IPS-NIHi7 (cell line): ENCODE measurements around the gene CRACR2A.

Experiments used
- DNase-seq: peaks from one replicate; pipeline ENCODE4 v3.0.0; 2012; ENCODE audit warnings: mixed read lengths; ENCODE audit errors: extremely low spot score

Gene CRACR2A

DNA sequence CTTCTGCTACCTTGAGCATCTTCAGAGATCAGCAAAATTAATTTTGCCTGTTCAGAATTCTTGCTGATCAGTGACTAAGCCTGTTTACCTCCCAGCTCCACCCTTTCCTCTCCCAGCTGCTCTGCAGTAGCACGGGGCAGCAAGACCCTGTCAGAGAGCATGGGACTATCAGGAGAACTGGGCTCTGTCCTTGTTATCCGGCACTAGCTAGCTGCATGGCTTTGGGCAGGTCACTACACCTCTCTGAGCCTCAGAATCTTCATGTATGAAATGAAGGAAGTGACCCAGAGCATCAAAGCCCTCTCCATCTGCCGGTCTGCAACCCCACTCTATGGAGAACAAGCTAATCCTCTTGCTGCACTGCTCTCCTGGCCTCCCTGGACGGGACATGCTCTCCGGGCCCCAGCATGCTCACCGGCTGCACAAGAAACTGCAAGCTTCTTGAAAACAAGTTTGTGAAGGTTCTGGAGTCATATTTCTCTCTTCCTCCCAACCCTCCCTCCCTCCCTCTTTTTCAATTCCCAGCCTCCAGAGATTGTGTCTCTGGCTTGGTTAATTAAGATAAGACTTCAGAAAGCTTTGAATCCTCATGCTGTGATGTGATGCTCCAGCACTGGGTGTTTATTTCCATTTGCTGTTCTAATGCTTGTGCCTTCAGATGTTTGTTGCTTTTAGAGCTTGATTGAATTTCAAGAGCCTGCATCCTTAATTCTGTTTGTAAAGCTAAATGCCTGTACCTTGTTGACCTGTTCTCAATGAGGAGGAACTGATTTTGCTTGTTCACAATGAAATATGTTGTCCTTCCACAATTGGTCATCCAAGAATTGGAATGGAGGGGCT is 101.1 kb downstream of the CRACR2A start:
- no peak for DNase-seq

DNA sequence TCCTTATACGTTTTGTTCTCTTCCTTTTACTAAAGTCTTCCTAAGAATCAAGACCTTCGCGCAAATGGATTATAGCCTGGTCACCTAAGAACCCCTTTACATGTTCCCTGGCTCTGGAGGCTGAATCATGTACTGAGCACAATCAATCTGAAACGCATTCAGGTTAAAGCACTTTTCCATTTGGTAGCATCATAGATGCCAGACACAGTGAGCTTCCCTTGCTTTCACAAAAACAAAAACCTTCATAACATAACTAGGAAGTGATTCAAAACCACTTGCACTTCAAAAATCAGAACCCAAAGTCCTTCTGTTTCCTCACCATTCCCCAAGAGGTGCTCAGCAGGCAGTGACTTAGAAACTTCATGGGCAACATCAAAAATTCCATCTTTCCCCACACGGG is 105.4 kb downstream of the CRACR2A start:
- no peak for DNase-seq

DNA sequence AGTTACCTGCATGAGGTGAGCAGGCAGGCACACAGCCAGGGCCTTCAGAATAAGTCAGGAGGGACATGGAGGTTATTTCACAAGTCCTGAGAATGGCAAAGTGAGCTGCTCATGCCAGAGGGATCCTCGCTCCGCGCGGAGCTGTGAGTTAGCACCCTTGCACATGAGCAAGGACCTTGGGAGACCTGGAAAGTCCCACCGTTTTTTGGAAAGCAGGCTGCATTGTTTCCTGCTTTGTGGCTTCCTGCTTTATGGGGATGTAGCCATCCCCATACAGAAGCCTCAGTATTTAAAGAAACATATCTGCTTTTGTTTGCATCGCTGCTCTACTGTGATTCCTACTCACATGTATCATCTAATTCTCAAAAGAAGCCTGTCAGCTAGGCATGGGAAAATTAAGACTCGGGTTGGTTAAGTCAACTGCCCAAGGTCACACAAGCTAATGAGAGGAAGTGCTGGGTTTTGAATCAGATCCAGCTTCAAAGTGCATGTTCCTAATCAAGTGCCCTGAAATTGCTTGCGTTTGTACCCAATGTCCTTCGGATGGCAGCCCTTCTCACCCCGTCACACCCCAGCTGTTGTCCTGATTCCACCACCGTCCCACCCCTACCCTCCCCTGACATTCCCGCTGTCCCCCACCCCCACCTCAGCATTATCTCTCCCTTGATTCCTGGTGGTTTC is 106.2 kb downstream of the CRACR2A start:
- DNase-seq, result no peak

DNA sequence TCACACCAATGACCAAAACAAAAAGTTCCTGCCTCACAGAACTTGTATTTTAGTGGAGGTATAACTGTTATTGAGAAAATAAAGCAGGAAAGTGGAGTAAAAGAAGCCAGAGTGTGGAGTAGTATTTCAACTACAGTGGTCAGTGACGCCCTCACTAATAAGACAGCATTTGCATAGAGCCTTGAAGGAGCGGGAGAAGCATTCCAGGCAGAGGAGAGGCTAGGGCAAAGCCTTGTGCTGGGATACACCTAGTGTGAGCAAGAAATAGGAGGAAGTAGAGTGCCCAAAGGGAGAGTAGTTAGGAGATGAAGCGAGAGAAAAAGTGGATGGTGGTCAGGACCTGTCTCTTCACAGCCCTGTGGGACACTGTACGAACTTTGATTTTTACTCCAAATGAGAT is 107.8 kb downstream of the CRACR2A start:
- no peak for DNase-seq

DNA sequence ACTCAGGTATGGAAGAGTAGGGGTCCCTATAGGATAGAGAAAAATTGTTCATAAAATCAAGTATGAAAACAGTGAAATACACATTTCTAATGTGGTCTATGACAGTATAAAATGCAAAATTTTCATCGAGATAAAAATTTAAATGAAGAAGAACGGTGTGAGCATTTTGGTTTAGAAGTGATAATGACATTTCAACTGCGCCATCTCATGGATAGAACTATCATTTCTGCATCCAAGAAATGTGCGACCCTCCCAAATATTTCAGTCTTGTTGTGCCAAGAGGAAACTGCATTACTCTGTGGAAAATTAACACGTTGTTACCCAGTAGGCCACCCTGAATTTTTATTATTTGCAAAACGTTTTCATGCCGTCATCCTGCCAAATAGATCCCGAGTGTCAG is 108.8 kb downstream of the CRACR2A start:
- no peak for DNase-seq

DNA sequence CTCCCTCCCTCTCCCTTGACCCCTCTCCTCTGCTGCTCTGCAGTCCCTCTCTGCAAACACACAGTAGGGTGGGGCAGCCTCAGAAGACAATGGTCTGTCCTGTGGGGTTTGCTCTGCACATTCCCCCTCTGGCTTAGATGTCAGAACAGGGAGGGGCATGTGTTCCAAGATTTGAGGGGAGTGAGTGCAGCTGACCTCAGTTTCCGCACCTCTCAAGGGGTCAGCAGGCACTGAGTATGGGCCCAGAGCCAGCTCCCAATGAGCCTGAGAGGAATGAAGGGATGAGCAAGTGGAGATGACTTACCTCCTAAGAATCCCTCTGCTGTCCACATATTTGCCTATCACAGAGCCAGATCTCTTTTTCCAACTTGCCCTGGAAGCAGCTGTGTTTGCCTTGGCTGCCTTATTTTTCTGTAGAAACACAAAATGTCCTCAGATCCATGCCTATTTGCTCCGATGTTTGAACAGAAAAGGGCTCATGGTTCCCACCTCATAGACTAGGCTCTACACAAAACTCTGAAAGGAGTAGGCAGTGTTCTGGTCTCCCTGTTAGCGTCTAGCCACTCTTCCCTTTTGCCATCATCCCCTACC is 111.4 kb downstream of the CRACR2A start:
- no peak for DNase-seq

DNA sequence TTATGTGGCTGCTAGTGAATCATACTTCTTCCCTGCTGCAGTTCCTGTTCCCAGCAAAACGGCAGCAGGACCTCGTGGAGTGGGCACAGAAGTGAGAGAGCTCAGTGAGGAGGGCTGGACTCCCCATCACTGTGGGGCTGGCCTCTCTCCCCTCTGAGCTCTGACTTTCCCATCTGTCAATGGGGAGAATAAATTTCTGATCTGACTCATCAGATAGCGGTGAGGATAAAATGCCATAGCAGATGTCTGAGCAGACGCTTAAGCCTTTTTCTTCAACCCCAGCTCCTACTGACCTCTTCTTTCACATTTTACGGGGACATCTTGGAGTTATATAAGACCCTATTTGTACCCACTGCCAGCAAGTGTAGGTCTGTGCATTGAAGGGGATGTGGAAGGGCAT is 116.6 kb downstream of the CRACR2A start:
- DNase-seq, result no peak

DNA sequence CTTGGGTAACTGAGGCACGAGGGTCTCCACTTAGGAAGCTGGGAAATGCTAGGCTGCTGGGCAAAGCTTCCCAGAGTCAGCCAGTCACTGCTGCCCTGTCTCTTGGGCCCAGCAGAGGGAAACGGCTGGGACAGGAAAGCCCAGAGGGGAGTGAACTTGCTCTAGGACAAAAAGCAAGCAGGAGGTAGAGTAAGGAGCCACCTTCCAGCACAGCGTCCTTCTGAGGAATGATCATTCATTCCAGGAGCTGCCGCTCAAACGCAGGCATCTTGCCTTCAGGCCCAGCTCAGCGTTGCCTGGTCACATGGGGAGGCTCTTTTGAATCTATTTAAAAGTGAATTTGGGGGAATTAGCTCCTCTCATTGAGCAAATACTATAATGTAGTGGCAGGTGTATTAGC is 118.6 kb downstream of the CRACR2A start:
- DNase-seq, result no peak

DNA sequence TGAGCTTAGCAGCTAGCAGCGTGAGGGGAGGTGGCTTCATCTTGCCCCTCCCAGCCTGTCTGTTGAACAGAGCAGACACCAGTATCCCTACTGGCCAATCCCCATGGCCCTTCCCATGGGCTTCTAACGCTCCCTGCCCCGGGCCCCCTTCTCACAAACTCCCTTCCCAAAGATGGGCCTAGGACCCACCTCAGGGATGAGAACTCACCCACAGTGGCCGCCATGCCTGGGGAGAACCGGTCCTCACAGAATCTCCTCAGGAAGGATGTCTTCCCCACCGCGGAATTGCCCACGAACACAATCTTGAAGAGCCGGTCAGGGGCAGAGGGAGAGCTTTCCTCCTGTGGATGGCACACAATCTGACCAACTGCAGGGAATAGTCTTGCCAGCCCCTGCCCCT is 119.5 kb downstream of the CRACR2A start:
- DNase-seq, result no peak

DNA sequence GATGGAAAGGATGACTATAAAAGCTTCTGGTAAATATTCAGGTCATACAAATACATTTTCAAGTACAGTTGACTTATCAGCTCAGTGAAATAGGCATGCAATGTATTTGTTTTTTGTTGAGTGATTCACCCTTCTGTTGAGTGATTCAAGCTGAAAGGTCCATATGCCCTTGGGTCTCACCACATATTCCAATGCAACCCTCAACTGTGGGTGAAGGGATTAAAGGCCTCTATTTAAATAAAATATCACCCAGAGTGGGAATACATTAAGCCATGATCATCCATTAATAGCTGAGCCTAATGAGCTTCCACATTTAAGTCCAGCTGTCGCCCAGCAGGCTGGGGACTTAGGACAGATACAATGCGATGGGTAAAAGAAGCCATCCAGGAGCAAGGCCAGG is 120.2 kb downstream of the CRACR2A start:
- no peak for DNase-seq

DNA sequence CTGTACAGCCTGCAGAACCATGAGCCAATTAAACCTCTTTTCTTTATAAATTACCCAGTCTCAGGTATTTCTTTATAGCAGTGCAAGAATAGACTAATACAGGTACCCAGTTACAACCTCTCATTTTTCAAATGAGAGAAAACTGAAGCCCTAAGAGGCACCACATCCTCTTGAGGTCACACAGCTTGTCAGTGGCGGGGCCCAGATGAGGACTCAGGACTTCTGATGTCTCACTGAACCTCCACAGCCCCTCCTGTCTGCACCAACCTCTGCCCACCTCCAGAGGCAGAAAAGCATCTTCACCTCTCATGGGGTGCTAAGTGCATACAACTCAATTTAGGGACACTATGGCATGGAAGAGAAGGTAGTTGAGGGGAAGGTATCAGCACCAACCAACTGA is 120.7 kb downstream of the CRACR2A start:
- no peak for DNase-seq

DNA sequence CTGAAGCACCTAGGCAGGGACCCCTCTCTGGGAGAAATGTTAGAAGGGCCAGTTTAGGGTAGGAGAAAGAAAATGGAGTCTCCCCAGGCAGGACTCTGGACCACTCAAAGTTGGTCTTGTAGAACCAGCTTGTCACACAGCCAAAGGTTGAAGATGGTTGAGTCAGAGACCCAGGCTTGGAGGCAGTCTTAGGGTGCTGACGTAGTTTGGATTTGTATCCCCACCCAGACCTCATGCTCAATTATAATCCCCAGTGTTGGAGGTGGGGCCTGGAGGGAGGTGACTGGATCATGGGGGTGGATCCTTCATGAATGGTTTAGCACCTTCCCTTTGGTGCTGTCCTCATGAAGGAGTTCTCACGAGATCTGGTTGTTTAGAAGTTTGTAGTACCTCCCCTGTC is 121.2 kb downstream of the CRACR2A start:
- DNase-seq, result no peak

DNA sequence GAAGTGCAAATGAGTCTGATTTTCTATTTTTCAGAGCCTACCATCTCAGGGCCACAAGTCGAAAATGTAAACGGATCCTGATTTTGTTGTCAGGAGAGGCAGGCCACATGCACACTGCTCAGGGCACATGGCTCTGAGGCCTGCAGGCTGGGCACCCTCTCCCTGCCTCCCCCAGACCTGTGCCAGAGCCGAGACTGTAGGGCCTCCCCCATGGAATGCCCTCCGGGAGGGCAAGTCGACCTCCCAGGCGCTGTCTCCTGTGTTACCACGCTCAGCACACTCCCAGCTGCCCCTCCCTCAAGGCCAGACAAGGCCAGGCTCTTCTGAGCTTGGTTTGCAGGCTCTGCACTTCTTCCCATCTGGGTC is 121.7 kb downstream of the CRACR2A start:
- DNase-seq, result no peak

DNA sequence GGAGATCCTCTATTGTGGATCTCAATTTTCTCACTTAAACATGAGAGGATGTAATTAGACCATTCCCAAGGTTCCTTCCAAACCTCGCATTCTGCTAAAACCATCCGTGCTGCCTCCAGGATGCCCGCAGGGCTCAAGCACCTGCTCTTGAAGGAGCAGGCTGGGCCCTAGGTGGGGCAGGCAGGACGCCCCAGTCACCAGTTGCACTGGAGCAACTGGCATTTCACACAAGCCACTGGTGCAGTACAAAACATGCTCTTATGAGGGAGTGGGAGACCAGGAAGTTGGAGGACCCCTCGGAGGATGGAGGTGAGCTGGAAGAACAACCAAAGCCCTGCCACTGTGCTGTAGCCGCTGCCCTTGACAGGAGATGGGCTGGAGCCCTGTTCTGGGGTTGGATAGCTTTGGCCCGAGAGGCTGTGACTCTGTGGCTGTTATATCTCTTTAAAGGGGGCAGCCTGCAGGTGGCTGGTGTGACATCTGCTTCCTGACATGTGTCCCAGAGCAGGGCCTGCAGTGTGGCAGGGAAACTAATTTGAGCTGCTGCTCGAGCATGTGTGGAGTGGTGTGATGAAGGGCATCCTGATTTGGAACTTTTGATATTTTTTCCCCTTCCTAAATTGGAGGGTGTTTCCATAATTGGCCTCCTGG is 122.2 kb downstream of the CRACR2A start:
- DNase-seq, result no peak

DNA sequence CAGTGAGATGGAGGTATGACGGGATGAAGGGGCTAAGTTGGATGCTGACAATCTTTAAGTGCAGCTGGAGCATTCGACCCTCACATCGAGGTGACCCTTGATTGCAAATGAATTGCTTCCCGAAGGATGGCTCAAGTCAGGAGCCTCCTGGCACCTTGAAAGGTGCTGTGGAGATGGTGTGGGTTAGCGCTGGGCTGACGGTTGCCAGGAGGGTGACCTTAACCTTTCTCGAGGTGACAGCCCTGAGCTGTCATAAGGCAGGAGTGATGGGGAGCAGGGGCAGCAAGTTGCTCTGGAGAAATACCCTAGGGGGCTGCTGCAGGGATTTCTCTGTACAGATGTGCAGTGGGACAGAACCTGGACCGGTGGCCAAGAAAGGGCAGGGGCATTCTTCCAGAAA is 122.8 kb downstream of the CRACR2A start:
- DNase-seq, result no peak

DNA sequence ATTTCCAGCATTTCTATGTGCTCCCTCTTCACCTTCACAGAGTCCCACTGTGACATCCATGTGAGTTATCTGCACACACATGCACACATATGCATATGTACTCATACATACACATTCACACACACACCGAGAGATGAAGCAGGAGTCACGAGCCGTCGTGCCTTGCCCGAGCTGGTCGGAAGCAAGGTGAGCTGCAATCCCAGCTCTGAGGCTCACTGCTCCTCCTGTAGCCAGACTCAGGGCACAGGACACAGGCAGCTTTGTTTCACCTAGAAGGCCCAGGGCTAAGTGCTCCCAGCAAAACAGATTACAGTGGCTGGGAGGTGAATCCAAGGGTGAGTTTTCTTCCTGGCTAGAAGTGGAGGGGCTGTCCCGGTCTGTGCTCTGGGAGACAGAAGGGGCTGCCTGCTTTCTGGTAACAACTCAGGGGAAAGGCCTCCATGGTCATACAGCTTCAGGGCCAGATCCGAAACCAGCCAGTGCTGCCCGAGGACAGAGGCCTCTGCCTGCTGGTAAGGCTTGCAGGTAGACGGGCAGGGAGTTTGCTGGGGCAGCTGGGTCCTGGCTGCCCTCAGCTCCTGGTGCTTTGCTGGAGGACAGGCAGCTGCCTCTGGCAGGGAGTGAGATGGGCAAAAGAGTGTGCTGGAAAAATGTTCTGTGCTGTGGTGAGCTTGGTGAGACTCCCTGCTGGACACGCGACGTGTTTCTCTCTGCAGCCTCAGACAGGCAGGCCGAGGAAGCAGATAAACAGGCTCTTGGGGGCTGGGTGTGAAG is 123.7 kb downstream of the CRACR2A start:
- no peak for DNase-seq

DNA sequence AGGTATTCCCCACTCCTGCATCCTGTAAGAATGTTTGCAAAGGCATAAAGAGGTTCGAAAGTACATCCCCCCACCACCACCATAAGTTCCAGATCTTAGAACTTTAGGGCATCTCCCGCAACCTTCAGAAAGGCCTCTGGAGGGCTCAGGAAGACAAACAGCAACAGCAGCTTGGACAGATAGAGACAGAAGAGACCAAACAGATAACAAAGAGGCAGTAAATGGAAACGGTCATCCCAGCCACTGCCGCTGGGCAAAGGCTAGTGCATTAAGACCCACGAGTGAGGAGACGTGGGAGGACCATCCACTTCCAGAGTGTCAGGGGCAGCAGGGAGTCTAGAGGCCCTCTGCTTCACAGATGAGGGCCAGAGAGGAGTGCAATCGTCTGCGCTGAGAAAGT is 124.3 kb downstream of the CRACR2A start:
- DNase-seq, result no peak

DNA sequence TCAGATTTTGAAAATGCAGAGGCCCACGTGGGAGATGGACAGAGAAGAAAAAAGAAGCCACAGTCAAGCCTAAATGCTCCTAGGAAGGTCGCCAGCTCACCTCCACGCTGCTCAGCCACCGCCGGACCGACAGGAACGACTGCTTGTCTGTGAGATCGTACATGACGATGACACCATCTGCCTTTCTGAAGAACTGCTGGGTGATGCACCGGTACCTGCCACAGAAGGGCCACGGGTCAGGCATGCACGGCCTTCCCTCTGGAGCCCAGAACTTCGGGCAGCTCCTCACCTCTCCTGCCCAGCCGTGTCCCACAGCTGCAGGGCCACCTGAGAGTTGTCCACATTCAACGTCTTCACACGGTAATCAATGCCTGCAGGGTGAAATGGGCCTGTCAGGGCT is 125.6 kb downstream of the CRACR2A start:
- no peak for DNase-seq

DNA sequence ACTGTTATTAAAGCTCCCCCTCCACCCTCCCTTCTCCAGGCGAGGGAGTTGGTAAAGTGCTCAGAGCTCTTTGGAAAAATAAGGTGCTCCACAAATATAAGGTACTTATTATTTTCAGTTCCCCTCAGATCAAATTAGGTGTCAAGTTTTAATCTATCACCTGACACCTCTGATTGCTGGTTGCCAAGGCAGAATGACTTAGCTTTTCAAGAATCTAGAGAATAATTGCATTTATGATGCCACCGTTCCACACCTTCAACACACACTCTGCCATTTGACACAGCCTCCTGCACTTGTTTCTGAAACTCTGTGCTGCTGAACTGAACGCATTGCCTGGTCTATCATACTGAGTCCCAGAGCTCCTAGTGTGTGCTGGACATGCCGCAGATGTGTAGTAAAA is 128.6 kb downstream of the CRACR2A start:
- no peak for DNase-seq

DNA sequence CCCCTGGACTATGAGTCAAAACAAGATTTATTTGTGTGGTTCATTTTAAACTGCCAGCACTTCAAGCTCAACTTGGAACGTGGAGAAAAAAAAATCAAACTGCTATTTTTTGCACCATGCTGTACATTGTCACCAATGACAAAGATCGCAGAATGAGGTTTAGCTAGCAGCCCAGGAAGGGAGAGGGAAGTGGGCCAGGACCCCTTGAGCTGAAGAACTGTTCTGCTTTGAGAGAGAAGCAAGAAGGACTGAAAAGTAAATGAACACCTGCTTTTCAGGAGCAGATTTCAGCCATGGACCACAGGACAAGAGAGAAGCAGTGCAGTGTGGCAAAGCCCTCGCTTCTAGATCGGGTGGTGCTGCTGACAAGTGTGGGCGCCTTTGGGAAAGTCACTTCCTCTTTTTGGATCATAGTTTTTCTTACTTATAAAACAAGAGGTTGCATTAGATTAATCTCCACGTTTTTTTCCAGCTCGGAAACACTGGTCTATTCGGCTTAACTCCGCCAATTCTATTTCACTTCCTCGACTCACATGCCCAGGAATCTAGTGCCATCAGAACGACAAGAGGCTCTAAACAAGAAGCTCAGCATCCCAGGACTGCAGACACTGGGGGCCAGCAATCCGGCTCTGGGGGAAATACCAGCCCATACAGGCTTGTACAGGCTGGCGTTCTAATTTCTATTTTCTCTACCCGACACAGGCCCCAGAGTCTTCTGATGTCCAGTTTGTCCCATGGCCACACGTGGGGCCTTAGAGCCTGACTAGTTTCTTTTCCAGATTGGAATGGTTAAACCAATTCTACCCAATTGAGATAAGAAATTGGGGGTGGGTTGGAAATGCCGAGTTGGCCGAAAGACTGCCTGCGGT is 129.9 kb downstream of the CRACR2A start:
- no peak for DNase-seq
